Measurements from ENCODE around the gene NDUFB10. TPM values are rescaled to one million over a fixed set of nuclear protein-coding genes. Genes with fewer than 3 reads are reported as not detected.

The NDUFB10 gene
- total RNA-seq = 234 and 254 TPM in 2 replicates

DNA sequence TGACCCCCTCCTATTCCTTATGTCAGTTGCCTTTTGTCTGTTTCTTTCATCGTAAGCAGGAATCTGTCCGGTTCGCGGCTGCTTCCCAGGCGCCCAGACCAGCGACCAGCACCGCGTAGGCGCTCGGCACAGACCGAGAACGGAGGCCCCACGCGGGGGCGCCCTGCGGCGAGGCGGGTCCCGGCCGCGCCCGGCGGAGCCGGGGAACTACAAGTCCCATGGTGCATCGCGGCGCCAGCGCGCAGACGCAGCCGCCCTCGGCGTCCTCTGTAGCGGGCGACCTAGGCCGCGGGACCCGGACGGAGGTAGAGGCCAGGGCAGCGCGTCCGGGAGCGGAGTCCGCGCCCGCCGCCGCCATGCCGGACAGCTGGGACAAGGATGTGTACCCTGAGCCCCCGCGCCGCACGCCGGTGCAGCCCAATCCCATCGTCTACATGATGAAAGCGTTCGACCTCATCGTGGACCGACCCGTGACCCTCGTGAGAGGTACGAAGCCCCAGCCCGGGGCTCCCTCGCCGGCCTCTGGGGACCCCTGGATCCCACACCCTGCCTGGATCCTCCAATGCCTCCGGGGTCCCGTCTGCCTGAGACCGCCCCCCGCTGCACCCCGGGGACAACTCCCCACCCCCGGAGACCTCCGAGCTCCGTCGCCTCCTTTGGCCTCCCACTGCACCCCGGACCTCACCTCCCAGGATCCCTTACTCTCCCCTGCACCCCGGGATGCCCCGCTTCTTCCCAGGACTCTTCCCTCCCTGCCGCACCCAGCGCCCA, at the start of gene NDUFB10:
NDUFB10 (plus strand) TSS at position 270 of the 771 bp plus-strand sequence; CDS start at position 357, 87 bp downstream.

DNA sequence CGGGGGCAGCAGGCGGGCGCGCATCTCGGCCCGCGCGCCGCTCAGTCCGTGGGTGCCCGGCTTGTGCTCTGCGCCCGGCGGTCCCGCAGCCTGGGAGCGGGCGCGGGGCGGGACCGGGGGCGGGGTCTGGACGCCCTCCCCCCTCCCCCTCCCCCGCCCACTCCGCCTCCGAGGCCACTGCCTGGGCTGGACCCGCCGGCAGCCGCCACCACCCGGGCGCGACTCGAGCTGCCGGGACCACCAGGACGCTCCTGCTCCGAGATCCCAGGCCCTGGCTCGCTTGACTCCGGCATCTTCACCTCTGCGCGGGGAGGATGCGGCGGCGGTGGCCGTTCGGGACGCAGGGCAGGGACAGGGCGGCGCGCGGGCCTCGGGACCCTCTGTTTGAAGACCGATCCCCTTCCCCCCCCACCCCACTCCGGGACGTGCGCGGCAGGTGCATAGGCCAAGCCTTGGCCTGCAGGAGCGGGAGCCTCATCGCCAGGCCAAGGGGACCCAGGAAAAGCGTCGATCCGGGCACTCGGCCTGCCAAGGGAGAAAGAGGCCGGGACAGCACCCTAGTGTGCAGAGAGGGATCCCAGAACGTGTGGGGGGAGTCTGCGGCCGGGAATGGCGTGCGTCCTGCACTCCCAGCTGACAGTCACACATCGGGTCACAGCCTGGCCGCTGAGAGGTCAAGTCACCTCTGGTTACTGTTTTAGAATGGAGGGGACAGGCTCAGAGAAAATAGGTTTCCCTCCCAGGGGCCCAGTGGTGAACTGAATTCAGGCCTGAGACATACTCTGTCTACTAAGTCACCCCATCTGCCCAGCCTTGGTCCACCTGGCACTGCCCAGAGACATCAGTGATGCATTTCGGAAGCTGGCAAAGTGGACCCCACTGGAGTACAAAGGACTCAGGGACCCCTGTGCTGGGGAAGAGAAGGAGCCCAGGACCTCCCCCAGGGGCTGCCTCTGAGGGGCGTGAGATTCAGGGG, 40.7 kb upstream of the NDUFB10 start, which contains the start of gene HS3ST6:
HS3ST6 (minus strand) TSS at position 65 of the 976 bp plus-strand sequence. CDS start 92 bp downstream, outside the sequence.

GRCh38 chr16:1942810-1943726, 16.3 kb upstream of the NDUFB10 start, which contains the start of gene MSRB1:
Gene MSRB1, minus strand, starts transcription at chr16:1943199. Its CDS starts 43 bp downstream, at chr16:1943156.

GRCh38 chr16:1964506-1965395, 5.4 kb downstream of the NDUFB10 start, which contains the start of gene RPS2:
Gene RPS2, minus strand, starts transcription at chr16:1964826. Its CDS starts 201 bp downstream, at chr16:1964625.

GRCh38 chr16:1966460-1966859, 7.1 kb downstream of the NDUFB10 start, which contains the start of gene RNF151:
Gene RNF151, plus strand, starts transcription at chr16:1966856. Its CDS starts 26 bp downstream, at chr16:1966882.

DNA sequence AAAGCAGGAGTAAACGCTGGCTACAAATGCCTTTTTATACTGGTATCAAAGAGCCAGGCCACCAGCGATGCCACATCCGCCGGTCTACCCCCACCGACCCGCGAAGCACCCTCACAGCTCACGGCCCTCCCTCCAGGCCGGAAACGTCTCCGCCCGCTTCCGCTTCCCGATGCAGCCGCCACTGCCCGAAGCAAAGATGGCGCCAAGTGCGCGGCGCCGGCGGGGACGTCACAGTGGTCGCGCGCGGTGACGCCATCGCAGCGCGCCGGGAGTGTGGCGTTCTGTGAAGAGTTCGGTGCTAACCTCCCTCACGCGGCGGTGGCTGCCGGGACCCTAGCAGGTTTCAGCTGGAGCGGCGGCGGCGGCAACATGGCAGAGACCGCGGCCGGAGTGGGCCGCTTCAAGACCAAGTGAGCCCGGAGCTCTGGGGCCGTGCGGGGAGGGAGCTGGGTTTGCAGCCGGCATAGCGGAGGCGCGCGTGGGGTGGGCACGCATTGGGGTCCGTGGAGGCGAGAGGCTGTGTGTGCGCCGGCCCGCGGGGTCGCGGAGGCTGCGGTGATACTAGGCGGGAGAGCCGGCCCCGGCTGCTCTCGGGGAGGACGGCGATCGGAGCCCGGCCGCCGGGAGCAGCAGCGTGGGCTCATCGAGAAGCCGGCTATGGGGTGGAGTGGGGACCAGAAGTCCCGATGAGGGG, 12.6 kb downstream of the NDUFB10 start, which contains the start of gene TBL3:
TBL3 (plus strand) TSS at position 258 of the 694 bp plus-strand sequence; CDS start at position 370, 112 bp downstream.

DNA sequence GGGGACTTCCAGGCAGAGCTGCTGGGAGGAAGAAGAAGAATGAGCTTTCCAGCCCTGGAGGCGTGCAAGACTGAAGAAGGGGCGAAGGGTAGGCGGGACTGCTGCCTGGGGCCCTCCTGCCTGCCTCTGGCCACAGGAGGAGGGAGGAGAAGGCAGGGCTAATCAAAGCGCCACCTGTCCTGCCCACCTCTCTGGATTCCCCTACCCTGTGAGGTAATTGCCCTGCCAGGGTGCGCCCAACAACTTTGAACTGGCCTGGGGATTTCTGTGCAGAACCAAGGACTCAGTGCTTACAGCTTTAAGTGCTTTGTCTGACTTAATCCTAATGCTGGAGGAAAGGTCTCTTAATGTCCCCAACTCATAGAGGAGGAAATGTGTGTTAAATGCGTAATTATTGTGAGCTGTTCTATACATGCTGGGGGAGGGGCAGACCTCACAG, 22.1 kb downstream of the NDUFB10 start, which contains the start of gene NOXO1:
NOXO1 (minus strand) TSS at position 72 of the 439 bp plus-strand sequence. CDS start 290 bp downstream, outside the sequence.

DNA sequence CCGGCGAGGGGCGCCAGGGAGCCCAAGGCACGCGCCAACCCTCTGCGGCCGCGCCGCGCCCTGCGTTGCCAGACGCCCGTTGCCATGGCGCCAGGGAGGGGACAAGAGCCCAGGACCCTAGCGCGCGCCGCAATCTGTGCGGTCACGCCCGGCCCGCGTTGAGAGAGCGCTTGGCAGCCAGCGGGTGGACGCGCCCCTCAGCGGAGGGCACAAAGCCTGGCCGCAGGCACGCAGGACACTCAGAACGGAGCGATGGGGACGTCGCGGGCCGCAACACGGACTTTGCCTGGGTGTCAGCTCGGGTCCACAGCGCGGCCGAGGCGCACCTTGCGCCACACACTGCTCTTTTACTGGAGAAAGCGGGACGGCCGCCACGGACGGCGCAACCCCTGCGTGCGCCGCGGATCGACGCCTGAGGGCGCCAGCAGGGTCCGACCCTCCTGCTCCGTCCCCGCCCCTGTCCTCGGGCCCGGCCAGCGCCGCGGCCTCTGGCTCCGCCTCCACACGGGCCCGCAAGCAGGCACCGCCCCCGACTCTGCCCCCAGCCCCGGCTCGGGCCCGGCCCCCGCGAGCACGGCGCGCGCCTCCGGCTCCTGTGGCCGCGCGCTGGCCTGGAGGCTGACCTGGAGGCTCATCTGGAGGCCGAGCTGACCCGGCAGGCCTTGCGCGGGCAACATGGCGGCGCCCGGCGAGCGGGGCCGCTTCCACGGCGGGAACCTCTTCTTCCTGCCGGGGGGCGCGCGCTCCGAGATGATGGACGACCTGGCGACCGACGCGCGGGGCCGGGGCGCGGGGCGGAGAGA, 24.4 kb downstream of the NDUFB10 start, which contains the start of gene GFER:
GFER (plus strand) TSS at position 650 of the 803 bp plus-strand sequence; CDS start at position 676, 26 bp downstream.

GRCh38 chr16:1989209-1990100, 30.1 kb downstream of the NDUFB10 start, which contains the start of gene SYNGR3:
Gene SYNGR3, plus strand, starts transcription at chr16:1989970. Its CDS starts 133 bp downstream, at chr16:1990103.

GRCh38 chr16:2009791-2010510, 50.6 kb downstream of the NDUFB10 start, which contains the start of gene ZNF598:
Gene ZNF598, minus strand, starts transcription at chr16:2009821.

Other genes with a start within 250 kb of the NDUFB10 start
- gene NME3, start 188.0 kb upstream of the NDUFB10 start, total RNA-seq = 89.0 and 91.8 TPM in 2 replicates
- 3.9 and 11.9 TPM in 2 replicates for gene EME2, start 186.7 kb upstream of the NDUFB10 start, total RNA-seq
- 85.5 and 88.4 TPM in 2 replicates for gene MRPS34, start 186.4 kb upstream of the NDUFB10 start, total RNA-seq
- 35.9 and 42.5 TPM in 2 replicates for gene SPSB3, start 177.0 kb upstream of the NDUFB10 start, total RNA-seq
- 87.6 and 105 TPM in 2 replicates for gene NUBP2, start 176.6 kb upstream of the NDUFB10 start, total RNA-seq
- gene IGFALS, start 165.8 kb upstream of the NDUFB10 start, total RNA-seq = not detected in 2 replicates
- gene HAGH, start 132.7 kb upstream of the NDUFB10 start, total RNA-seq = 16.1 and 36.5 TPM in 2 replicates
- gene FAHD1, start 132.3 kb upstream of the NDUFB10 start, total RNA-seq = 32.1 and 32.4 TPM in 2 replicates
- 0.34 TPM in 1 of 2 replicates, not detected in the other for gene MEIOB, start 87.4 kb upstream of the NDUFB10 start, total RNA-seq
- 0.12 and 0.34 TPM in 2 replicates for gene HS3ST6, start 41.1 kb upstream of the NDUFB10 start, total RNA-seq
- gene MSRB1, start 16.3 kb upstream of the NDUFB10 start, total RNA-seq = 8.9 and 9.4 TPM in 2 replicates
- not detected in 2 replicates for gene RPL3L, start 4.8 kb upstream of the NDUFB10 start, total RNA-seq
- 4,233 and 5,666 TPM in 2 replicates for gene RPS2, start 5.3 kb downstream of the NDUFB10 start, total RNA-seq
- gene RNF151, start 7.3 kb downstream of the NDUFB10 start, total RNA-seq = not detected in 2 replicates
- gene TBL3, start 12.5 kb downstream of the NDUFB10 start, total RNA-seq = 27.9 and 35.8 TPM in 2 replicates
- gene NOXO1, start 21.9 kb downstream of the NDUFB10 start, total RNA-seq = 2.1 TPM in 1 of 2 replicates, not detected in the other
- 11.4 and 28.1 TPM in 2 replicates for gene GFER, start 24.7 kb downstream of the NDUFB10 start, total RNA-seq
- gene SYNGR3, start 30.4 kb downstream of the NDUFB10 start, total RNA-seq = 1.3 and 1.4 TPM in 2 replicates
- 31.0 and 49.6 TPM in 2 replicates for gene ZNF598, start 50.3 kb downstream of the NDUFB10 start, total RNA-seq
- gene NPW, start 60.2 kb downstream of the NDUFB10 start, total RNA-seq = 1.6 and 8.7 TPM in 2 replicates
- gene NHERF2, start 67.4 kb downstream of the NDUFB10 start, total RNA-seq = 19.3 and 52.7 TPM in 2 replicates
- gene NTHL1, start 88.3 kb downstream of the NDUFB10 start, total RNA-seq = 19.2 and 23.6 TPM in 2 replicates
- 33.6 and 45.9 TPM in 2 replicates for gene TSC2, start 88.4 kb downstream of the NDUFB10 start, total RNA-seq
- gene PKD1, start 176.4 kb downstream of the NDUFB10 start, total RNA-seq = 177 and 192 TPM in 2 replicates
- 1.9 TPM in 1 of 2 replicates, not detected in the other for gene RAB26, start 189.1 kb downstream of the NDUFB10 start, total RNA-seq
- gene TRAF7, start 196.2 kb downstream of the NDUFB10 start, total RNA-seq = 59.3 and 62.7 TPM in 2 replicates
- under 0.01 and 1.0 TPM in 2 replicates for gene CASKIN1, start 237.1 kb downstream of the NDUFB10 start, total RNA-seq
- 76.2 and 97.6 TPM in 2 replicates for gene MLST8, start 245.9 kb downstream of the NDUFB10 start, total RNA-seq

Measured in pericardium fibroblast (primary cell).